IPS-18c (cell line): ENCODE results near the gene LPO.

ENCODE experiments used
- H3K4me3 ChIP-seq: 2 replicates; pipeline ENCODE4 v1.7.0; 2013; ENCODE audit warnings: low read depth, mild to moderate bottlenecking, low read length, moderate library complexity; ENCODE audit not compliant: insufficient read depth
- H3K9me3 ChIP-seq: one replicate; pipeline ENCODE4 v1.6.1; 2013; ENCODE audit warnings: mild to moderate bottlenecking, low read length, moderate library complexity; ENCODE audit not compliant: control insufficient read depth, insufficient read depth

Gene LPO

DNA sequence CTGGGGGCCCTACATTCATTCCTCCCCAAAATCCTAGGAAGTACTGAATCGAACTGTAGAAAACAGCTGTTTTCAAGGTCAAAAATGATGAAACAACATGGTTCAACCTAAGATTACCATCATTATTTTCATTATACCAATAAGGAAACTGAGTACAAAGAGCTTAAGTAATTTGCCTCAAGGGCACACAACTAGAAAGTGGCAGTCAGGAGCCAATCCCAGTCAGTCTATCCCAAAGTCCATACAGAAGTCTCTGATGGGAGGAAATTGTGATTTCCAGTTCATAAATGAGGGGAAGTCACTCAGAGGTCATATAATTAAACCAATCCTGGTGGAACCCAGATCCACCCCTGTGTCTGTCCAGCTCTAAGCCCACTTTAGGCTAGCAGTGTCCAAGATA is 8.4 kb downstream of the LPO start:
- Histone ChIP-seq H3K4me3 (no peak overlapping the region), H3K9me3 (peaks cover 12% of the 10 kb centered on the region)

DNA sequence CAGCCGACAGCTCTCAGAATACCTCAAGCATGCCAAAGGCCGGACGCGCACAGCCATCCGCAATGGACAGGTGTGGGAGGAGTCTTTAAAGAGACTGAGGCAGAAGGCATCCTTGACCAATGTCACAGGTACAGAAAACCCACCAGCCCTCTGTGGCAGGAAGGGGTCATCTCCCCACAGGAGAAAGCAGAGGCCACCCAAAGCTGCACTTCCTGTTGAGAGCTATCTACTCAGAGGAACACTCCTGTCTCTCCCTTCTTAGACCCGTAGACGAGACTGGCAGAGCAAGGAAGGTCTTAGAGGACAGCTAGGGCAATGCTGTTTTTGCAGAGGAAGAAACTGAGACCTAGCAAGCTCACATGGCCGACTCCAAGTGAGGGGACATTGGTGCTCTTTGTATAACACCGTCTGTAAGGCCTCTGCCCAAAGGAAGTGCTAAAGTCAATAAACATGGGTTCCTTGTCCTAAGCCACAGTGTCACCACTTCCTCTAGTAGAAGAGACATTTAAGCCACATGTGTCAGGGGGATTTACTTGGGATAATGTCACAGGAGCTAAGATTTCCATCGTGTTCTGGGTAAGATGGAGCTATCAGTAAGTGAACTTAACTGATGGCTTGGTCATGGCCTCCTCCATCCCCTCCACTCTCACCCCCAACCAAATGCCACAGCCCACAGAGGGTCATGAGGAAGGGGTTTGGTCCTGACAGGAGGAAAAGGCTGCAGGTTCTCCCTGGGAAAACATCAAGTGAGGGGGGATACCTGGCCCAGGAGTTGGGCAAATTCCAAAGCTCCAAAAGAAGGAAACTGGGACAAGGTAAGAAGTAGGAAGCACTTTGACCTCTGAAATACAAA is 9.4 kb downstream of the LPO start:
- H3K4me3 ChIP-seq, result no peak overlapping the region
- H3K9me3 ChIP-seq, result peaks cover 12% of the 10 kb centered on the region

DNA sequence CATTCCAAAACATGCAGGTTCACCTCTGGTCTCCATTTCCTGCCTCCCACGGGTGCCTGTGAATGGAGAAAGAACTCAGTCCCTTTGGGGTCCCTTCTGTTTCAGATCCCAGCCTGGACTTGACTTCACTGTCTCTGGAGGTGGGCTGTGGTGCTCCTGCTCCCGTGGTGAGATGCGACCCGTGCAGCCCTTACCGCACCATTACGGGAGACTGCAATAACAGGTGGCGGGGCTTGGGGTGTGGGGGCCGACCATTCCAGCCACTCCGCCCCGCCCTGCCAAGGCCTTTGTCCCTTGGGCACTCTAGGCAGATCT is 10.5 kb downstream of the LPO start:
- Histone ChIP-seq H3K4me3 (peak overlapping the region; percentile 45; the same call in 1 of the 2 replicates), H3K9me3 (peaks cover 11% of the 10 kb centered on the region)

DNA sequence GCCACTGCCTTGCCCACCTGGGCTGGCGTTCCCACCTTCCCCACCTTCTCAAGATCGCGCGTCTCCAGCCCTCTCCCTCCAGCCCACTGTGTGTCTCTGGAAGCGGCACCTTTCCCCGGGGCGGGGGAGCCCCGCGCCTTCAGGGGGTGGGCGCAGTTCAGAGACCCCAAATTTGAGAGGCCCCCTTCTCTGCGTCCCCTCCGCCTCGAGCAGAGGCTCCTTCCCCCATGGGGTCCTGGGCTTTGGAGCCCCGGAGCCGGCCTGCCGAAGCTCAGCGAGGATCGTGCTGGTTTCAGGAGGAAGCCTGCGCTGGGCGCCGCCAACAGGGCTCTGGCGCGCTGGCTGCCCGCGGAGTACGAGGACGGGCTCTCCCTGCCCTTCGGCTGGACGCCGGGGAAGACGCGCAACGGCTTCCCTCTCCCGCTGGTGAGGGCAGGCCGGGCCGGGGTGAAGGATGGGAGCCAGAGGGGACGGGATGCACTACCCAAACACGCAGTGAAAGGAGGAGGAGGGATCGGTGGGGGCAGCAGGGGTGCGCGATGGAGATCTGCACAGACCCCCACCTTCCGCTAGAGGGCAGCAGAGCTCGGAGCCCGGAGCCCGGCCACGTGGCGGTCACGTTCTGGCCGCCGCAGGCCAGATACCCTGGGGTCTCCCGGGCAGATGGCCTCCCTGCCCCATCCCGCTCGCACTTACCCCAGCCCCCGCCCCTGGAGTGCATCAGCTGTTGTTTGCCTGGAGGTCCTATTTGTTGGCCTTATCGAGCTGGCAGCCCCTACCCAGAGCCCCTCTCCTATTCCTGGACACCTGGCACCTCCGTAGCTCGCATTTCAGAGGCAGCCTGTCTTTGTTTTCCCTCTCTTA is 11.1 kb downstream of the LPO start:
- H3K9me3 ChIP-seq, result peaks cover 8% of the 10 kb centered on the region
- H3K4me3 ChIP-seq, result peak overlapping the region; percentile 45; the same call in 1 of the 2 replicates

DNA sequence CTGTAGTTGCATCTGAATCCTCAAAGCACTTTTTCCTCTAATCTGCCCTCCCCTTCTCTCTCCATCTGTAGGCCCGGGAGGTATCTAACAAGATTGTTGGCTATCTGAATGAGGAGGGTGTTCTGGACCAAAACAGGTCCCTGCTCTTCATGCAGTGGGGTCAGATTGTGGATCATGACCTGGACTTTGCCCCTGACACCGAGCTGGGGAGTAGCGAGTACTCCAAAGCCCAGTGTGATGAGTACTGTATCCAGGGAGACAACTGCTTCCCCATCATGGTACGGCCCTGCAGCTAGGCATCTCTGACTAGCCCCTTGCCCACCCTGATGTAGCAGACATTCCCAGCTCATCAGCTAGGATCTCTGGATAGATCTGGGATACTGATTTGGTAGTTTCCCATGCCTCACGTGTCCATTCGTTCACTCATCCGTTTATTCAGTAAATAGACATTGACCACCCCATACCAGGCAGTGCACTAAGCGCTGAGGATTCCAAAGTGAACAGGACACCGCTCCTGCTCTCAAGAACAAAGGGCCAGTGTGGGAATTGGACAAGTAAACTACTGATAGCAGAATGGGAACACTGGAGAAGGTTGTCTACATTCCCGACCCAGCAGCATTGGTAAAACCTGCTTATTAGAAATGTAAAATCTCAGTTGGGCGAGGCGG is 12.1 kb downstream of the LPO start:
- Histone ChIP-seq H3K4me3 (no peak overlapping the region), H3K9me3 (peaks cover 8% of the 10 kb centered on the region)

DNA sequence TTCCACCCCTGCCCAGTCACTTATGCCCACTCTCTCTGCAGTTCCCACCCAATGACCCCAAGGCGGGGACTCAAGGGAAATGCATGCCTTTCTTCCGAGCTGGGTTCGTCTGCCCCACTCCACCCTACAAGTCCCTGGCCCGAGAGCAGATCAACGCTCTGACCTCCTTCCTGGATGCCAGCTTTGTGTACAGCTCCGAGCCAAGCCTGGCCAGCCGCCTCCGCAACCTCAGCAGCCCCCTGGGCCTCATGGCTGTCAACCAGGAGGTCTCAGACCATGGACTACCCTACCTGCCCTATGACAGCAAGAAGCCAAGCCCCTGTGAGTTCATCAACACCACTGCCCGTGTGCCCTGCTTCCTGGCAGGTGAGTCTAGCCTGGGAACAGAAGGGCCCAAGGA is 13.8 kb downstream of the LPO start:
- H3K4me3 ChIP-seq, result no peak overlapping the region
- H3K9me3 ChIP-seq, result peaks cover 8% of the 10 kb centered on the region

DNA sequence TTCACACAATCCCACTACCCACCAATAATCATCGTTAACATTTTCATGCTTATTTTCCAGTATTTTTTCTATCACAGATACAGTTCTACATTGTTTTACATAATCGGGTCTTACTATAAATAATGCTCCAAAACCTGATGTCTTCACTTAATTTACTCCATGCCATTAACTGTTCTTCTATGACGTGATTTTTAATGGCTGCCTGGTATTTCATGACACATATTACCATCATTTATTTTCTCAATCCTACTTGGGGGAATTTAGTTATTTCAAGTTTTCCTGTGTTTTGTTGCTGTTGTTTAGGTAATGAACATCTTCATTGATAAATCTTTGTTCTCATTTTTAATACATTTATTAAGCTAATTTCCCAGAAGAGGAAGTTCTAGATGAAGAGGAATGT is 14.7 kb downstream of the LPO start:
- peaks cover 8% of the 10 kb centered on the region for H3K9me3 ChIP-seq
- H3K4me3 ChIP-seq, result no peak overlapping the region

DNA sequence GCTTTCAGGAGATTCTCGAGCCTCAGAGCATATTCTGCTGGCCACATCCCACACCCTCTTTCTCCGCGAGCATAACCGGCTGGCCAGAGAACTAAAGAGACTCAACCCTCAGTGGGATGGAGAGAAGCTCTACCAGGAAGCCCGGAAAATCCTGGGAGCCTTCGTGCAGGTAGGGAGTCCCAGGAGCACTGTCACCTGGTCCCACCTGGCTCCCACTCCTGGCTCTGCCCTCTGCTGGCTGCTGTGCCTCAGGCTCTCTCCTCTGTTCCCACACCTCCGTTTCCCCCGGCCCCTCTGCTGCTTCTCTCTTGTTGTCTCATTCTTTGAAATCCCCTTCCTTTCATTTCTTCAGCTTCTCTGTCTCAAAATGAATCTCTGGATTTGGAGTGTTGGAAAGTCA is 16.4 kb downstream of the LPO start:
- Histone ChIP-seq H3K4me3 (no peak overlapping the region), H3K9me3 (peaks cover 8% of the 10 kb centered on the region)

DNA sequence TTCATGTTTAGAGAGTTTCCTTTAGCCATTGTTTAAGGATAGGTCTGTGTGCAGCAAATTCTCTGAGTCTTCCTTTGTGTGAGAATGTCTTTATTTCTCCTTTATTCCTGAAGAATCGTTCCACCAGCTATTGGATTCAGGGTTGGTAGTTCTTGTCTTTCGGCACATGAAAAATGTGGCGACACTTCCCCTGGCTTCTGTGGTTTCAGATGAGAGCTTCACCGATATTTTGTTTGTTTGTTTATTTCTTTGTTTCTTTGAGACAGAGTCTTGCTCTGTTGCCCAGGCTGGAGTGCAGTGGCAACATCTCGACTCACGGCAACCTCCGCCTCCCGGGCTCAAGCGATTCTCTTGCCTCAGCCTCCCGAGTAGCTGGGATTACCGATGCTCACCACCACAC is 23.8 kb downstream of the LPO start:
- Histone ChIP-seq H3K4me3 (no peak overlapping the region), H3K9me3 (no peaks in the 10 kb centered on the region)

DNA sequence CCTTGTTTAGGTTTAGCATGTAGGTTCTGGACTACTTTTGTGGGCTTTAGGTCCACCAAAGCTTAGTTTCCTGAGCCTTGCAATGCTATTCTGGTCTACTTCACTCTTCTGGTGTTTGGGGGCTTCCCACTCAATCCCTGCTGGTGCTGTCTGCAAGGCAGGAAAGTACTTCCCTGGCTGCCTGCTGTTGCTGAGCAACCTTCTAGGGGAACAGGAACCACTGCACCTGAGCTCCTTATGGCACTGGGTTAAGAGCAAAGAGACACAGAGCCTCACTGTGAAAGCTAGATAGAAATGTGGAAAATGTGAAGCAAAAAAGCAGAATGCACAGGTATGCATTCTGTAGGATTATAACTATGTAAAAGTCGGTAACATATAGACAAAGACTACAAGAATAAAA is 25.4 kb downstream of the LPO start:
- Histone ChIP-seq H3K9me3 (no peaks in the 10 kb centered on the region), H3K4me3 (no peak overlapping the region)

DNA sequence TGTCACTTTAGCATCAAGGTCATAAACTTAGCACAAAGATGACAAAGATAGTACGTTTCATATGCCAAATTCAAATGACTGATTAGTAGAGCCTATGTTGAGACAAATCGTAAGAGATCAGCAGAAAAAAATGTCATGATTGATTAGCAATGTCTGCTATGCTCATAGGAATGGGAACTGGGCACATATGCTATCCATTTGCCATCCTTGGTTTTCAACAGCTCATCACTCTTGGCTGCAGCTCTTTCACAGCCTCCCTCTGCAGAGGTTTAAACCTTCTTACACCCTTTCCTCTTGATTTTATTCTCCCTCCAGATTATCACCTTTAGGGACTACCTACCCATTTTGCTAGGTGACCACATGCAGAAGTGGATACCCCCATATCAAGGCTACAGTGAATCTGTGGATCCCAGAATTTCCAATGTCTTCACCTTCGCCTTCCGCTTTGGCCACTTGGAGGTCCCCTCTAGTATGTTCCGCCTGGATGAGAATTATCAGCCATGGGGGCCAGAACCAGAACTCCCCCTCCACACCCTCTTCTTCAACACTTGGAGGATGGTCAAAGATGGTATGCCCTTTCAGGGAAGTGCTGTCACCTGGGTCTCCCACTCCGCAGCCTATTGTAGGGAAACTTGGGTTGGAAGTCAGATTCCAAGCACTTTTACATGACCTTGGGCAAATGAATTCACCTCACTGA is 26.2 kb downstream of the LPO start:
- Histone ChIP-seq H3K4me3 (no peak overlapping the region), H3K9me3 (no peaks in the 10 kb centered on the region)

DNA sequence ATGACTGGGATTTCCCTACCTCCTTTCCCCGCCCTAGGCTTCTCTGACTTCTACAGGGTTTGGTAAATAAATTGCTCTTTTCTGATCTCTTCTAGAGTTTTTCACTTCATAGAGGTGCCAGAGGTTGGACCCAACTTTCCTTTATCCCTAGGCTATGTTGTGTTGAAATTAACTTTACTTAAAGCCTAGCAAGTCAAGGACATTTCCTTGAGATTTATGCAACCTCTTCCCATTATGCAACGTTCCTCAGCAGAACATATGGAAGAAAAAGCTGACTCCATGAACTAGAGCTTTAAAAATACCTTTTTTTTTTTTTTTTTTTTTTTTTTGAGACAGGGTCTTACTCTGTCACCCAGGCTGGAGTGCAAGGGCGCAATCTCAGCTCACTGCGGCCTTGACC is 26.9 kb downstream of the LPO start:
- Histone ChIP-seq H3K4me3 (no peak overlapping the region), H3K9me3 (no peaks in the 10 kb centered on the region)

DNA sequence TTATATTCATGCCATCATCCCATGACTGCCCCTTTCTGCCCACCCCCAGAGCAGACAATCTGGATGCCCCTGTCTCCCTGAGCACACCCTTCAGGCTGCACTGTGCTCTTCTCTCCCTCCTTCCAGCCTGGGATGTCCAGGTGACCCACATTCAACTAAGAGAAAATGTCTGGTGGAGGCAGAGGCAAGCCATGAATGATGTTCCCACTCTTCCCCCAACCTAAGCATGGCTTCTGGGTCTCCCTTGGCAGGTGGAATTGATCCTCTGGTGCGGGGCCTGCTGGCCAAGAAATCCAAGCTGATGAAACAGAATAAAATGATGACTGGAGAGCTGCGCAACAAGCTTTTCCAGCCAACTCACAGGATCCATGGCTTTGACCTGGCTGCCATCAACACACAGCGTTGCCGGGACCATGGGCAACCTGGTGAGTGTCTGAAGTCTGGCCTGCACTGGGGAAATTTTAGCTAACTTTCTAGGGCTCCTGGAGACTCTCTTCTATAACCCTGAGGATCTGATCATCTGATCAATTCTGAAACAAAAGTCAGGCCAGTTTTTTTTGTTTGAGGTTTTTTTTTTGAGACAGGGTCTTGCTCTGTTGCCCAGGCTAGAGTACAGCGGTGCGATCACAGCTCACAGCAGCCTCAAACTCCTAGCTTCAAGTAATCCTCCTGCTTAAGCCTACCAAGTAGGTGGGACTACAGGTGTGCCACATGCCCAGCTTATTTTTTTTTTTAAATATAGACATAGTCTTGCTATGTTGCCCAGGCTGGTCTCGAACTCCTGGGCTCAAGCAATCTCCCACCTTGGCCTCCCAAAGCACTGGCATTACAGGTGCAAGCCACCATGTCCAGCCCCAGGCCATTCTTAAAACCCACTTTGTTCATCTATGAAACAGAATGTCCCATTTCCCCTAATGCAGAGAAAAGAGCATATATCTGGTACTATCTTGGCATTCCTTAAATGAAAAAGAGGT is 27.8 kb downstream of the LPO start:
- no peaks in the 10 kb centered on the region for H3K9me3 ChIP-seq
- no peak overlapping the region for H3K4me3 ChIP-seq

DNA sequence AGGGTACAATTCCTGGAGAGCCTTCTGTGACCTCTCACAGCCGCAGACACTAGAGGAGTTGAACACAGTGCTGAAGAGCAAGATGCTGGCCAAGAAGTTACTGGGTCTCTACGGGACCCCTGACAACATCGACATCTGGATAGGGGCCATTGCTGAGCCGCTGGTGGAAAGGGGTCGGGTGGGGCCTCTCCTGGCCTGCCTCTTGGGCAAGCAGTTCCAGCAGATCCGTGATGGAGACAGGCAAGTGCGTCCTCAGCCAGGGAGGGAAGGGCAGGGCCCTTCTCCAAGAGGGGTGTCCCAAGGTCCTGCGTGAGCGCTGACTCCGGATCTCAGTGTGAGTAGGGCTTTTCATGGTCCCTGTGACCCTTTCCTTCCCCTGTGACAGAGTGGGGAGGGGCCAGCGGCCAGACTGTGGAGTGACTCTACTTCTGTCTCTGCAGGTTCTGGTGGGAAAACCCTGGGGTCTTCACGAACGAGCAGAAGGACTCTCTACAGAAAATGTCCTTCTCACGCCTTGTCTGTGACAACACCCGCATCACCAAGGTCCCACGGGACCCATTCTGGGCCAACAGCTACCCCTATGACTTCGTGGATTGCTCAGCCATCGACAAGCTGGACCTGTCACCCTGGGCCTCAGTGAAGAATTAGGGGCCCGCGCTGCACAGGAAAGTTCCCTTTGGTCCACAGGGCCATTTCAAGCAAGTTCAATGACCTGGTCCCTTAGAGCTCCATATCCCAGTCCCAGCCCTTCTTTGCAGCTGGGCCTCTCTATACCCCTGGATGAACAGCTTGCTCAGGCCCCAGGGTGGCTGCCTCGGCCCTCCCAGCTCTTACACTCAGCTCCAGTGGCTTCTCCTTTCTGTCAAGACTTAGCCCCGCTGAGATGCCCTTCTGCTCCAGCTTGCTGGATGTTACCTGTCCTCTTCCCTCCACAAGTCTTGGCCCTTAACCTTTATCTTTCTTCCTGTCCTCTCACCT is 29.3 kb downstream of the LPO start:
- Histone ChIP-seq H3K9me3 (no peaks in the 10 kb centered on the region), H3K4me3 (no peak overlapping the region)

DNA sequence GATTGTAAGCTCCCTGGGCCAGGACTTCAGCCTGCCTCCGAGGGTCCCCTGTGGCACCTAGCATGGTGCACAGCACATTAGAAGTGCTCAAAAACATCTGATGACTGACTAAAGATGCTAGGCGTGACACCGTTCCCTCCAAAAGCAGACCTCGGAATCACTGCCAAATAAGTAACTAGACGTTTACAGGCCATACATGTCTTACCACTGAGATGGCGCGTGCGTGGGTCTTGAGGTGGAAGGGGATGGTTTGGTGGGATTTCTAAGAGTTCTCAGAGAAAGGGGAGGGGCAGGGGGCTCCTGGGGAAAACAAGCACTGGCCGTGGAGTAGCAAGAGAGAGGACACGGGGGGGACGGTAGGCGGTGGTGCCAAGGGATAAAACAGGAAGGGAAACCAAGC is 29.9 kb downstream of the LPO start:
- Histone ChIP-seq H3K4me3 (no peak overlapping the region), H3K9me3 (no peaks in the 10 kb centered on the region)
